HCT116 (cell line): Measurements from ENCODE around the gene KRT33B. TPM values are rescaled to one million over a fixed set of nuclear protein-coding genes. Genes with fewer than 3 reads are reported as not detected.

Source experiments
- ATAC-seq: fragments of 200-7000 bp; cut with Tn5 transposase; 2 replicates; pipeline ENCODE4 v1.9.1; 2020; ENCODE audit warnings: mild to moderate bottlenecking, moderate library complexity
- BruUV-seq: library from RNA; stranded (reverse); fragments of 400-500 nt; replicated peaks from 2 replicates; lab custom pipeline; 2021; lab: Mats Ljungman, UMichigan
- CTCF ChIA-PET: fragments of 300-600 bp; sonication (Branson Sonifier 250); formaldehyde crosslinking; loops from one replicate; lab custom pipeline; 2021; ENCODE audit warnings: antibody characterized with exemption; lab: Charles Lee
- POLR2A ChIA-PET: fragments of 300-600, 350-600 bp; sonication (Branson Sonifier 250); formaldehyde crosslinking; loops from one replicate; lab custom pipeline; 2021; ENCODE audit warnings: antibody characterized with exemption; lab: Charles Lee
- RAD21 ChIA-PET, 2 experiments: fragments of 300-600 bp; sonication (Branson Sonifier 250); formaldehyde crosslinking; loops; one replicate each; lab custom pipeline; 2023; ENCODE audit warnings: low total read pairs in 2 of 2; ENCODE audit not compliant: uncharacterized antibody in 2 of 2, unreplicated experiment in 2 of 2, low non-redundant PET in 1 of 2; lab: Charles Lee
- DNase-seq: peaks from one replicate; pipeline ENCODE4 v3.0.0-alpha.2; 2010; ENCODE audit warnings: low read depth, low spot score
- H2AFZ ChIP-seq: fragments of 200-600 bp; shearing (Covaris generic), sonication (generic); 2 replicates; pipeline ENCODE4 v1.6.1; 2017; ENCODE audit warnings: low read depth, mixed run types, mixed read lengths, antibody characterized with exemption, low read length; ENCODE audit not compliant: poor library complexity, severe bottlenecking
- H3K27ac ChIP-seq: 2 replicates; pipeline ENCODE4 v1.5.1; 2012; ENCODE audit warnings: low read depth, low read length
- H3K27me3 ChIP-seq: fragments of 200-600 bp; sonication (generic); 2 replicates; pipeline ENCODE4 v1.6.1; 2016; ENCODE audit warnings: mixed run types, low read length, mixed read lengths; ENCODE audit not compliant: insufficient read depth
- H3K36me3 ChIP-seq, 2 experiments: fragments of 200-500 bp in 1 of 2; fragments of 200-600 bp in 1 of 2; sonication (Bioruptor generic) in 1 of 2; sonication (generic) in 1 of 2; 2 replicates each; pipeline versions ENCODE4 v1.5.1 to v1.6.1; 2014 to 2016; ENCODE audit warnings: low read length in 2 of 2, inconsistent platforms in 1 of 2, mixed read lengths in 1 of 2, mixed run types in 1 of 2; ENCODE audit not compliant: insufficient read depth in 2 of 2, control insufficient read depth in 1 of 2
- H3K4me1 ChIP-seq, 2 experiments: fragments of 200-600 bp in 1 of 2; sonication (generic) in 1 of 2; 2 replicates each; pipeline versions ENCODE4 v1.5.1 to v1.6.1; 2012 to 2017; ENCODE audit warnings: low read length in 2 of 2, inconsistent platforms in 1 of 2, mild to moderate bottlenecking in 1 of 2, mixed read lengths in 1 of 2, mixed run types in 1 of 2, moderate library complexity in 1 of 2; ENCODE audit not compliant: insufficient read depth in 2 of 2, control insufficient read depth in 1 of 2
- H3K4me2 ChIP-seq: fragments of 200-600 bp; sonication (generic); 2 replicates; pipeline ENCODE4 v1.6.1; 2017; ENCODE audit warnings: mixed run types, low read length, mixed read lengths
- H3K4me3 ChIP-seq, 2 experiments: fragments of 200-600 bp in 1 of 2; sonication (generic) in 1 of 2; replicated peaks in 1 of 2; 2 replicates each; pipeline ENCODE4 v1.5.1; 2011 to 2016; ENCODE audit warnings: low read length in 2 of 2, control low read depth in 1 of 2, low read depth in 1 of 2, mild to moderate bottlenecking in 1 of 2, mixed read lengths in 1 of 2, mixed run types in 1 of 2
- H3K79me2 ChIP-seq: fragments of 200-600 bp; sonication (generic); 2 replicates; pipeline ENCODE4 v1.6.1; 2017; ENCODE audit warnings: mild to moderate bottlenecking, mixed run types, low read length, moderate library complexity, mixed read lengths; ENCODE audit not compliant: insufficient read depth
- H3K9ac ChIP-seq: fragments of 200-600 bp; sonication (generic); 2 replicates; pipeline ENCODE4 v1.6.1; 2016; ENCODE audit warnings: low read length, mixed read lengths
- H3K9me2 ChIP-seq: fragments of 200-600 bp; sonication (generic), shearing (Covaris generic); 2 replicates; pipeline ENCODE4 v1.6.1; 2017; ENCODE audit warnings: mixed run types, mild to moderate bottlenecking, moderate library complexity; ENCODE audit not compliant: insufficient read depth
- H3K9me3 ChIP-seq, 2 experiments: fragments of 200-500 bp in 1 of 2; fragments of 200-600 bp in 1 of 2; sonication (Bioruptor generic) in 1 of 2; sonication (generic) in 1 of 2; 2 replicates each; pipeline ENCODE4 v1.6.1; 2014 to 2017; ENCODE audit warnings: low read length in 2 of 2, mixed read lengths in 2 of 2, inconsistent platforms in 1 of 2, low read depth in 1 of 2, mild to moderate bottlenecking in 1 of 2, mixed run types in 1 of 2, moderate library complexity in 1 of 2; ENCODE audit not compliant: control insufficient read depth in 1 of 2, insufficient read depth in 1 of 2
- H4K20me1 ChIP-seq: fragments of 200-600 bp; sonication (generic), shearing (Covaris generic); 2 replicates; pipeline ENCODE4 v1.6.1; 2017; ENCODE audit warnings: mixed run types, mild to moderate bottlenecking, moderate library complexity; ENCODE audit not compliant: insufficient read depth
- CBX3 ChIP-seq: IDR thresholded peaks from 2 replicates; pipeline ENCODE4 v1.6.1; 2012; ENCODE audit warnings: low read depth
- CEBPB ChIP-seq: IDR thresholded peaks from 2 replicates; pipeline ENCODE4 v1.6.1; 2012; ENCODE audit warnings: low read depth
- EGR1 ChIP-seq: IDR thresholded peaks from 2 replicates; pipeline ENCODE4 v1.6.1; 2012; ENCODE audit warnings: low read depth
- ELF1 ChIP-seq: IDR thresholded peaks from 2 replicates; pipeline ENCODE4 v1.6.1; 2012; ENCODE audit warnings: low read depth, borderline replicate concordance
- EZH2 ChIP-seq: fragments of 200-600 bp; sonication (generic); IDR thresholded peaks from 2 replicates; pipeline ENCODE4 v1.6.1; 2017; ENCODE audit warnings: antibody characterized with exemption, mixed run types
- FOSL1 ChIP-seq: IDR thresholded peaks from 2 replicates; pipeline ENCODE4 v1.6.1; 2012; ENCODE audit warnings: low read depth
- JUND ChIP-seq: IDR thresholded peaks from 2 replicates; pipeline ENCODE4 v1.6.1; 2012
- POLR2AphosphoS5 ChIP-seq: IDR thresholded peaks from 2 replicates; pipeline ENCODE4 v1.6.1; 2011; ENCODE audit warnings: mild to moderate bottlenecking, low read depth, low read length, moderate library complexity
- RAD21 ChIP-seq: IDR thresholded peaks from 2 replicates; pipeline ENCODE4 v1.6.1; 2012; ENCODE audit warnings: low read depth, mild to moderate bottlenecking
- SIN3A ChIP-seq: IDR thresholded peaks from 2 replicates; pipeline ENCODE4 v1.6.1; 2012; ENCODE audit warnings: low read depth
- SRF ChIP-seq: IDR thresholded peaks from 2 replicates; pipeline ENCODE4 v1.6.1; 2012; ENCODE audit warnings: low read depth
- TCF7L2 ChIP-seq: IDR thresholded peaks from 2 replicates; pipeline ENCODE4 v1.7.0; 2011; ENCODE audit warnings: borderline replicate concordance, inconsistent platforms; ENCODE audit not compliant: insufficient read depth, insufficient read length; ENCODE audit errors: extremely low read depth
- YY1 ChIP-seq: IDR thresholded peaks from 2 replicates; pipeline ENCODE4 v1.6.1; 2011; ENCODE audit warnings: low read length, low read depth, moderate library complexity, mild to moderate bottlenecking; ENCODE audit not compliant: insufficient replicate concordance; ENCODE audit errors: extremely low read depth
- ZNF274 ChIP-seq: fragments of 200-500 bp; sonication (Bioruptor generic); IDR thresholded peaks from 2 replicates; pipeline ENCODE4 v1.6.1; 2014; ENCODE audit warnings: mild to moderate bottlenecking, low read depth, low read length, inconsistent platforms
- intact Hi-C: fragments of 100-400 bp; cut with micrococcal nuclease; formaldehyde crosslinking; loops from 2 replicates; pipeline ENCODE4 v1.10.0; 2022
- total RNA-seq: library from RNA; stranded (reverse); gene quantifications from one replicate; pipeline ENCODE4 v1.2.1, GENCODE V29; 2021; ENCODE audit not compliant: unreplicated experiment
- TF ChIP-seq, protein P1 (sequence below): IDR thresholded peaks from 2 replicates; pipeline ENCODE4 v1.6.1; 2012
- TF ChIP-seq, protein P2 (sequence below): IDR thresholded peaks from 2 replicates; pipeline ENCODE4 v1.6.1; 2012
- TF ChIP-seq, protein P3 (sequence below): IDR thresholded peaks from 2 replicates; pipeline ENCODE4 v1.6.1; 2012; ENCODE audit warnings: low read depth

KRT33B gene
- total RNA-seq, 1 experiment from 2014 or later = not detected

DNA sequence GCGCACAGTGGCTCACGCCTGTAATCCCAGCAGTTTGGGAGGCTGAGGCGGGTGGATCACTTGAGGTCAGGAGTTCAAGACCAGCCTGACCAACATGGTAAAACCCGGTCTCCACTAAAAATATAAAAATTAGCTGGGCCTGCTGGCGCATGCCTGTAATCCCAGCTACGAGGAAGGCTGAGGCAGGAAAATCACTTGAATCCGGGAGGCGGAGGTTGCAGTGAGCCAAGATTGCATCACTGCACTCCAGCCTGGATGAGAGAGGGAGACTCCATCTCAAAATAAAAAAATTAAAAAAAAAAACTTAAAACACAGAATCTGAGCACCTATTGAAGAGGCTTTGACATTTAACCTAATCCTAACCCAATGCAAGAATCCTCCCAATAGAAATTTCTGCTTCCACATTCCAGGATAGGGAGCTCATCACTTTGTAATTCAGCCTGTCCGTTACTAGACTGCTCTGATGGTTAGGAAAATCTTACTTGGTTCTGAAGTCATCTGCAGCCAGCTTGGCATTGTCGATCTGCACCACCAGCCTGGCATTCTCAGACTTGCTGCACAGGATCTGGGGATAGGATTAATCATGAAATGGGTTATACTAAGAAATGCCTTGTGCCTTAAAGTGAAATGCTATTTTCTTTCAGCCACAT, 2.1 kb downstream of the KRT33B start:
- Histone ChIP-seq H3K36me3 (no peaks in the 10 kb centered on the region), H3K4me2 (no peak overlapping the region), H2AFZ (no peak overlapping the region), H3K9ac (no peak overlapping the region), H3K79me2 (no peaks in the 10 kb centered on the region), H3K4me1 (peaks cover 0 to 4% of the 10 kb centered on the region in 2 experiments; a peak in 1 of 4 replicates), H3K27me3 (no peaks in the 10 kb centered on the region), H3K27ac (no peak overlapping the region), H3K4me3 (no peak overlapping the region), H4K20me1 (no peaks in the 10 kb centered on the region), H3K9me2 (no peaks in the 10 kb centered on the region), H3K9me3 (no peaks in the 10 kb centered on the region)
- CTCF ChIA-PET = interaction anchor here (1.0 kb wide), 1 partner anchor 181 kb away, joined by 3 read pairs; no protein-coding TSS in a partner anchor
- ATAC-seq (no peak), DNase-seq (no peak)
- RAD21 ChIA-PET = no interaction called here
- TF ChIP-seq FOSL1 (no peak), TCF7L2 (no peak), RAD21 (no peak), EZH2 (no peak), ELF1 (no peak), CEBPB (no peak), EGR1 (no peak), POLR2AphosphoS5 (no peak), ZNF274 (no peak), SRF (no peak), YY1 (no peak), CBX3 (no peak), SIN3A (no peak), JUND (no peak)
- TF ChIP-seq, protein P1, sequence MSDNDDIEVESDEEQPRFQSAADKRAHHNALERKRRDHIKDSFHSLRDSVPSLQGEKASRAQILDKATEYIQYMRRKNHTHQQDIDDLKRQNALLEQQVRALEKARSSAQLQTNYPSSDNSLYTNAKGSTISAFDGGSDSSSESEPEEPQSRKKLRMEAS = no peak
- TF ChIP-seq, protein P2, sequence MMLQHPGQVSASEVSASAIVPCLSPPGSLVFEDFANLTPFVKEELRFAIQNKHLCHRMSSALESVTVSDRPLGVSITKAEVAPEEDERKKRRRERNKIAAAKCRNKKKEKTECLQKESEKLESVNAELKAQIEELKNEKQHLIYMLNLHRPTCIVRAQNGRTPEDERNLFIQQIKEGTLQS = no peak
- TF ChIP-seq, protein P3, sequence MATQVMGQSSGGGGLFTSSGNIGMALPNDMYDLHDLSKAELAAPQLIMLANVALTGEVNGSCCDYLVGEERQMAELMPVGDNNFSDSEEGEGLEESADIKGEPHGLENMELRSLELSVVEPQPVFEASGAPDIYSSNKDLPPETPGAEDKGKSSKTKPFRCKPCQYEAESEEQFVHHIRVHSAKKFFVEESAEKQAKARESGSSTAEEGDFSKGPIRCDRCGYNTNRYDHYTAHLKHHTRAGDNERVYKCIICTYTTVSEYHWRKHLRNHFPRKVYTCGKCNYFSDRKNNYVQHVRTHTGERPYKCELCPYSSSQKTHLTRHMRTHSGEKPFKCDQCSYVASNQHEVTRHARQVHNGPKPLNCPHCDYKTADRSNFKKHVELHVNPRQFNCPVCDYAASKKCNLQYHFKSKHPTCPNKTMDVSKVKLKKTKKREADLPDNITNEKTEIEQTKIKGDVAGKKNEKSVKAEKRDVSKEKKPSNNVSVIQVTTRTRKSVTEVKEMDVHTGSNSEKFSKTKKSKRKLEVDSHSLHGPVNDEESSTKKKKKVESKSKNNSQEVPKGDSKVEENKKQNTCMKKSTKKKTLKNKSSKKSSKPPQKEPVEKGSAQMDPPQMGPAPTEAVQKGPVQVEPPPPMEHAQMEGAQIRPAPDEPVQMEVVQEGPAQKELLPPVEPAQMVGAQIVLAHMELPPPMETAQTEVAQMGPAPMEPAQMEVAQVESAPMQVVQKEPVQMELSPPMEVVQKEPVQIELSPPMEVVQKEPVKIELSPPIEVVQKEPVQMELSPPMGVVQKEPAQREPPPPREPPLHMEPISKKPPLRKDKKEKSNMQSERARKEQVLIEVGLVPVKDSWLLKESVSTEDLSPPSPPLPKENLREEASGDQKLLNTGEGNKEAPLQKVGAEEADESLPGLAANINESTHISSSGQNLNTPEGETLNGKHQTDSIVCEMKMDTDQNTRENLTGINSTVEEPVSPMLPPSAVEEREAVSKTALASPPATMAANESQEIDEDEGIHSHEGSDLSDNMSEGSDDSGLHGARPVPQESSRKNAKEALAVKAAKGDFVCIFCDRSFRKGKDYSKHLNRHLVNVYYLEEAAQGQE = no peak
- intact Hi-C loops = no loop called here
- POLR2A ChIA-PET = no interaction called here
- no TSS peak for BruUV-seq
